BE2C (cell line): ENCODE measurements around the gene PDE7B.

Experiments
- DNase-seq: peaks from one replicate; pipeline ENCODE4 v3.0.0-alpha.2; 2020
- H3K27me3 ChIP-seq: fragments of 250-450 bp; sonication (Bioruptor Pico); 2 replicates; pipeline ENCODE4 v1.5.1; 2020; ENCODE audit warnings: mild to moderate bottlenecking
- H3K36me3 ChIP-seq: fragments of 250-450 bp; sonication (Bioruptor Pico); 2 replicates; pipeline ENCODE4 v1.5.1; 2020; ENCODE audit warnings: mild to moderate bottlenecking
- H3K4me1 ChIP-seq: fragments of 250-450 bp; sonication (Bioruptor Pico); 2 replicates; pipeline ENCODE4 v1.5.1; 2020
- H3K4me3 ChIP-seq: 2 replicates; pipeline ENCODE4 v1.5.1; 2011; ENCODE audit warnings: low read depth, low read length
- H3K9me3 ChIP-seq: fragments of 250-450 bp; sonication (Bioruptor Pico); 2 replicates; pipeline ENCODE4 v1.5.1; 2020
- CTCF ChIP-seq: IDR thresholded peaks from 2 replicates; pipeline ENCODE4 v1.5.1; 2012; ENCODE audit warnings: mild to moderate bottlenecking, low read depth, low read length

PDE7B gene

GRCh38 chr6:136113736-136114173 is 262.3 kb downstream of the PDE7B start:
- Histone ChIP-seq H3K9me3 (no peaks in the 10 kb centered on the region), H3K27me3 (no peaks in the 10 kb centered on the region), H3K4me1 (peaks cover 49% of the 10 kb centered on the region), H3K4me3 (peak overlapping the region; percentile 27; the same call in 1 of the 2 replicates), H3K36me3 (no peaks in the 10 kb centered on the region)
- no peak for TF ChIP-seq CTCF
- DNase-seq = peak; percentile 85

GRCh38 chr6:136114661-136115060 is 263.2 kb downstream of the PDE7B start:
- Histone ChIP-seq H3K36me3 (no peaks in the 10 kb centered on the region), H3K4me1 (peaks cover 47% of the 10 kb centered on the region), H3K4me3 (no peak overlapping the region), H3K9me3 (no peaks in the 10 kb centered on the region), H3K27me3 (no peaks in the 10 kb centered on the region)
- no peak for TF ChIP-seq CTCF
- no peak for DNase-seq

- TF ChIP-seq CTCF = no peak
- H3K36me3 ChIP-seq = no peaks in the 10 kb centered on the region
- H3K4me3 ChIP-seq = no peak overlapping the region
- no peak for DNase-seq
- H3K9me3 ChIP-seq = no peaks in the 10 kb centered on the region
- peaks cover 41% of the 10 kb centered on the region for H3K4me1 ChIP-seq
- no peaks in the 10 kb centered on the region for H3K27me3 ChIP-seq
Observed at GRCh38 chr6:136115941-136116340, 264.4 kb downstream of the PDE7B start.

GRCh38 chr6:136117081-136117480 is 265.6 kb downstream of the PDE7B start:
- Histone ChIP-seq H3K27me3 (no peaks in the 10 kb centered on the region), H3K4me3 (no peak overlapping the region), H3K4me1 (peaks cover 30% of the 10 kb centered on the region), H3K9me3 (no peaks in the 10 kb centered on the region), H3K36me3 (no peaks in the 10 kb centered on the region)
- no peak for DNase-seq
- TF ChIP-seq CTCF = no peak

GRCh38 chr6:136118787-136119186 is 267.3 kb downstream of the PDE7B start:
- Histone ChIP-seq H3K27me3 (no peaks in the 10 kb centered on the region), H3K9me3 (no peaks in the 10 kb centered on the region), H3K36me3 (no peaks in the 10 kb centered on the region), H3K4me1 (peaks cover 22% of the 10 kb centered on the region), H3K4me3 (no peak overlapping the region)
- no peak for DNase-seq
- no peak for TF ChIP-seq CTCF

GRCh38 chr6:136123468-136123867 is 272.0 kb downstream of the PDE7B start:
- H3K4me1 ChIP-seq = no peaks in the 10 kb centered on the region

More at GRCh38 chr6:136123468-136123867, 272.0 kb downstream of the PDE7B start:
- H3K27me3 ChIP-seq = no peaks in the 10 kb centered on the region
- H3K4me3 ChIP-seq = no peak overlapping the region
- DNase-seq = no peak
- TF ChIP-seq CTCF = no peak
- no peaks in the 10 kb centered on the region for H3K9me3 ChIP-seq
- H3K36me3 ChIP-seq = no peaks in the 10 kb centered on the region
